GM18868 (cell line): Measurements from ENCODE around the gene HOOK2.

Source experiments
- ATAC-seq: cut with Tn5 transposase; IDR thresholded peaks from one replicate; pipeline ENCODE4 v1.9.1; 2021; ENCODE audit warnings: mild to moderate bottlenecking, moderate library complexity; ENCODE audit not compliant: unreplicated experiment

HOOK2 gene

DNA sequence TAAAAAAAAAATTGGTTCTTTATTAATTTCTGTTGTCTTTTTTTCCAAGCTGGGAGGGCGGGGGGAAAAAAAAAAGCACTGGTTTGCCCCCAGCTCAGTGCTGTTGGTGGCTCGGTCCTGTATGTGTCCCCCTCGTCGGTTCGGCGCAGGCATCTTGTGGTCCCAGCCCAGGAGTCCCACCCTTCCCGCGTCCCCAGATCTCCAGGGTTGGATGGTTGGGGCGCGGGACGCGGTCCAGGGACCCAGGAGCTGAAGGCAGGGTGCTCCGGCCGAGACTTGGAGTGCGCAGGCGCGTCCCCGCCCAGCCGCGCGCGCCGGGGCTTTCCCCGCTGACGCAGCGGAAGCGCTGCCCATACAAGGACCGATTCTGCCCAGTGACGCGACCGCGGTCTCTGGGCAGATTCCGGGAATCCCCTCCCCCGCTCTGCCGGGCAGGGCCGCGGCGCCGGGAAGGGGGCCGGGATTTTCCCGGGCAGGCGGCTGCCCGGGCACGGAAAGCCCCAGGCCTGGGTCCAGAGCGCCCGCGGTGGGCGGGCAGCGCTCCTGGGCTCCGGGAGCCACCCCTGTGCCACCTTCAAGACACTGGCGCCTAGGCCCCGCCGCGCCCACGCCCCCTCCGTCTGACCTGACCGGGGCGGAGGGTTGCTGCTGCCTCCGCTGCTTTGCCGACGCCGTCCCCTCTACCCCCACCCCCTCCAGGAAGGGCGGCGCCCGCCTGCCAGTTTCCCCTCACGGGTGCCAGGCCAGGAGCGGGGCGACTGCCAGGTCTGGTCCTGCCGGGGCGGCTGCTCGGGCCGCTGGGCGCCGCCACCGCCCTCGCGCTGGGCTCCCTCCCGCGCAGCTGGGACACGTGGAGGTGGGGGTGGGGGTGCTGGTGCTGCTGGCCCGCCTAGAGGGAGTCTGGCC lies 18.2 kb upstream of the HOOK2 start:
- peak; percentile 24 for ATAC-seq

GRCh38 chr19:12792853-12793289 lies 17.5 kb upstream of the HOOK2 start:
- no peak for ATAC-seq

DNA sequence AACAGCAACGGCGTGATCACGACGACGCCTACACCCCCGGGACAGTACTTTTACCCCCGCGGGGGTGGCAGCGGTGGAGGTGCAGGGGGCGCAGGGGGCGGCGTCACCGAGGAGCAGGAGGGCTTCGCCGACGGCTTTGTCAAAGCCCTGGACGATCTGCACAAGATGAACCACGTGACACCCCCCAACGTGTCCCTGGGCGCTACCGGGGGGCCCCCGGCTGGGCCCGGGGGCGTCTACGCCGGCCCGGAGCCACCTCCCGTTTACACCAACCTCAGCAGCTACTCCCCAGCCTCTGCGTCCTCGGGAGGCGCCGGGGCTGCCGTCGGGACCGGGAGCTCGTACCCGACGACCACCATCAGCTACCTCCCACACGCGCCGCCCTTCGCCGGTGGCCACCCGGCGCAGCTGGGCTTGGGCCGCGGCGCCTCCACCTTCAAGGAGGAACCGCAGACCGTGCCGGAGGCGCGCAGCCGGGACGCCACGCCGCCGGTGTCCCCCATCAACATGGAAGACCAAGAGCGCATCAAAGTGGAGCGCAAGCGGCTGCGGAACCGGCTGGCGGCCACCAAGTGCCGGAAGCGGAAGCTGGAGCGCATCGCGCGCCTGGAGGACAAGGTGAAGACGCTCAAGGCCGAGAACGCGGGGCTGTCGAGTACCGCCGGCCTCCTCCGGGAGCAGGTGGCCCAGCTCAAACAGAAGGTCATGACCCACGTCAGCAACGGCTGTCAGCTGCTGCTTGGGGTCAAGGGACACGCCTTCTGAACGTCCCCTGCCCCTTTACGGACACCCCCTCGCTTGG lies 16.9 kb upstream of the HOOK2 start:
- no peak for ATAC-seq

GRCh38 chr19:12791345-12792050 lies 16.1 kb upstream of the HOOK2 start, which contains the start of gene JUNB:
TSS of gene JUNB (plus strand) at chr19:12791486. CDS start at chr19:12791772, 286 bp downstream.
- peak; percentile 30 for ATAC-seq

DNA sequence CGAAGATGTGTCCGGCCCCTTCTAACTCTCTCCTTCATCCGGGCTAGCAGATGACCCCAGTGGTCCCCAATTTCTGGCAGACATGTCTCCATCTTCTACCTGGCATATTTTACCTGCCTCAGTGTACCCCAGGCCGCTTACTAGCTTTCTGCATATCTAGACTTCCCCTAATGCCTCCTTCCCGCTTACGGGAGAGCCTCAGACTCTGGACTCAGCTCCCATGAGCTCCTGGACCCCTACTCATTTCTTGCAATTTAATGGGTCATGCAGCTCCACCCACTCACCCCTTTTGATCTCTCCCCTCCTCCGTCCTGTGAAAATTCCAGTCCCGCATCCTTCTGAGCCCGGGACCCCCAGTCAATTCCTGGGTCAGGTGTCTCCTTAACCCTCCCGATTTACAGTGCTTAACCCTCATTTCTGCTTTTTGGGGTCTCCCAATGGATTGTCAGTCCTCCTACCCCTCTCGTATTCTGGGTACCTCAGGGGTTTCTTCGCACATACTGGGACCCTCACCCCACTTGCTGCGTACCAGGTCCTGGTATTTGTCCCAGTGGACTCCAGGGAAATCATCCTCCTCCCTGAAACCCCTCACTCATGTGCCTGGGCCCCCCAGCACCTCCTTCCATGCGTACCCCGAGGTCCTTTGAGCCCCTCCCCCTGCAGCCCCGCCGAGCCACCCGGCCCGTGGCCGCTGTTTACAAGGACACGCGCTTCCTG lies 15.4 kb upstream of the HOOK2 start:
- no peak for ATAC-seq

- ATAC-seq, result peak; percentile 38
Measured at GRCh38 chr19:12789904-12790619, 14.7 kb upstream of the HOOK2 start.

GRCh38 chr19:12789098-12789903 lies 13.9 kb upstream of the HOOK2 start:
- ATAC-seq, result no peak

DNA sequence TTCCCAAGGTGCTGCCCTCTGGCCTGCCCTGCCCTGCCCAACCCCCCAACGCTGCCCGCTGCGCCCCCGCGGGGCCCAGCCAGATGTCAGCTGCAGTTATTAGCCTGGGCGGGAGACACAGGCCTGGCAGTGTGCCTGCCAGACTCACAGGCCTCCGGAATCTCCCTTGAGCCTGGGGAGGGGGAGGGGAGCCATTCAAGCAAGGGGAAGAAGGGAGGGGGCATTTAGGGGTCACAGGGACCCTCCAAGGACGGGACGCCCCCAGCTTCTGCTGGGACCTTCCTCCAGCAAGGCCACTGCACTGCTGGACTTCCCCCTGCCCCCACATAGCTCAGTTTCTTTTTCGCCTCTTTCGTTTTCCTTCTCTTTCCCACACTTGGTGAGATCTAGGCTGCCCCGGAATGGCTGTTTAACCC lies 13.3 kb upstream of the HOOK2 start:
- no peak for ATAC-seq

- ATAC-seq, result no peak
Measured at GRCh38 chr19:12788042-12788681, 12.8 kb upstream of the HOOK2 start.

GRCh38 chr19:12787458-12787857 lies 12.1 kb upstream of the HOOK2 start:
- ATAC-seq, result no peak

DNA sequence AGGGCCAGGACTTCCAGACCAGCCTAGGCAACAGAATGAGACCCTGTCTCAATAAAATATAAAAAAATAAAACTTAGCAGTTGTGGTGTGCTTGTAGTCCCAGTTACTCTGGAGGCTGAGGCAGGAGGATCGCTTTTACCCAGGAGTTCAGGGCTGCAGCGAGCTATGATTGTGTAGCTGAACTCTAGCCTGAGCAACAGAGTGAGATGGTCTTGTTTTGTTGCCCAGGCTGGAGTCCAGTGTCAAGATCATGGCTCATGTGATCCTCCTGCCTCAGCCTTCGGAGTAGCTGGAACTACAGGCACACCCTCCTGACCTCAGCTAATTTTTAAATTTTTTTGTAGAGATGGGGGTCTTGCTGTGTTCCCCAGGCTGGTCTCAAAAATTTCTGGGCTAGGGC lies 11.6 kb upstream of the HOOK2 start:
- no peak for ATAC-seq

DNA sequence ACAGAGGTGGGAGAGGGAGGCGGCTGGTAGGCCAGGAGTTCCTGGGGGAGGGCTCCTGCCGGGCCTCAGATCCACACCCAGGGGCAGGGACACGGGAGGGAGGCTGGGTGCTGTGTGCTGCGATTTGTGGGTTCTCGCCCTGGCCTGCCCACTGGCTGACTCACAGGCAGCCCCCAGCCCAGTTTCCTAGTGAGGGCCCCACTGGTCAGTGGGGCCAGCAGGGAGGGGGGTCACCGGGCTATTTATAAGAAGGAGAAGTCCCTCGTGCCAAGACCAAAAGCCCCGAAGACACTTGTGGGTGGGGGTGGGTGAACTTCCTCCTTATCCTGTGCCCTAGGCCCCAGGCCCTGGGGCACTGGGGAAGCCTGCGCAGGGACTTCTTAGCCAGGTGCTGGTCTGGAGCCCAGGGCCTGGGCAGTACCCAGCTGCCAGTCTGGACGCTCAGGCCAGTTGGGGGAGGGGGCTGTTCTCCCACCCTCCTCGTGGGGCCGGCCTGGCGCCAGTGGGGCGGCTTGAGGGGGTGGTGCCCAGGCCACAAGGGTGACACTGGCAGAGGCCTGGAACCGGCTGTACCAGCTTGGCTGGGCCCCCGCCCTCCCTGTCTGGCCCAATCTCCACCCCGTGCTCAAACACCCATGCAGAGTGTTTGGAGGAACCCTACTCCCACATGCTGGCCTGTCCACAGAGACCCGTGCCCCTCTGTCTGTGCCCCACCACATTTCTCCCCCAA lies 11.0 kb upstream of the HOOK2 start:
- ATAC-seq, result no peak

GRCh38 chr19:12785431-12786031 lies 10.2 kb upstream of the HOOK2 start:
- no peak for ATAC-seq

DNA sequence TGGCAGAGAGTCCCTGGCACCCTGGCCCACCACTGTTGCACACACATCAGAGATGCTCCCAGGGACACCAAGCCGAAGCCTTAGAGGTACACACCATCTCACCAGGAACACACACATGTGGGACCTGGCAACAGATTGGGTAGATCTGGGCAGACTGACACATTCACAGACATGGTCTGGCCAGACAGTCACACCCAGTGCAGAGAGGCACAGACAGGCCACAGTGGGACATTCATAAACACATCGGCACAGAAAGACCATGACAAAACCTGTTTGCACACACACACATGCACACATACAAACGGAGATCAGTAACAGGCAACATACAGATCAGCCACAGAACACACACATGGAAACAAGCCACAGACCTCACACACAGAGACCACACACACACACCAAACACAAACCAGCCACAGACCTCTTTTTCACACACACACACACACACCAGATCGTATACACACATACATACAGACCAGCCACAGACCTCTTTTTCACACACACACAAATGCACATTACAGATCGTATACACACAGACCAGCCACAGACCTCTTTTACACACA lies 9.6 kb upstream of the HOOK2 start:
- ATAC-seq, result no peak

DNA sequence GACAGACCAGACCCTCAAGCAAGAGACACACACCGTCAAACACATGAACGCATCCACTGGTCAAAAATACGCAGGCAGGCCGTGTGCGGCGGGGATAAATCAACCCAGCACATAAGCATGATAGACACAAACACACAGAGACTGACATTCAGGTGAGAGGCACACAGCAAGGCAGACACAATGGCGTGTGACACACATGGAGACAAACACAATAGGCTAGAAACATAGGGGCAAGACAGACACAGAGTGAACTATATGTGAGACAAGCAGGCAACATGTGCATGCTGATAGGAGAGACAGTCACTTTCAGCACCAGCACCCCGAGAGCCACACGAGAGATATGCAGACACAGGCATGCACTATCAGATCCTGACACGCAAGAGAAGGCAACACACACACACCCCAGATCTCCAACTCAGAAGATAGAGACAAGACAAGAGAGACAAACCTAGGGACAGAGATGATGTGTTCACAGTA lies 9.1 kb upstream of the HOOK2 start:
- ATAC-seq, result no peak

GRCh38 chr19:12783849-12784393 lies 8.6 kb upstream of the HOOK2 start:
- no peak for ATAC-seq
